Lower lobe of right lung (tissue), 2 donors: Measurements from ENCODE around the gene TMEM129. TPM values are rescaled to one million over a fixed set of nuclear protein-coding genes. Genes with fewer than 3 reads are reported as not detected.

Experiments used
- ATAC-seq, 2 donors: fragments of 200-7000 bp; cut with Tn5 transposase; one replicate each; pipeline ENCODE4 v1.9.1; 2020 to 2022; ENCODE audit warnings: mild to moderate bottlenecking in 2 of 2, moderate library complexity in 2 of 2
- DNase-seq: peaks from one replicate; pipeline ENCODE4 v3.0.0-alpha.2; 2020
- H3K27ac ChIP-seq: fragments of 200-600 bp; one replicate; pipeline ENCODE4 v1.8.0; 2022
- H3K27me3 ChIP-seq: fragments of 200-600 bp; one replicate; pipeline ENCODE4 v1.8.0; 2022; ENCODE audit warnings: low read depth
- H3K36me3 ChIP-seq: fragments of 200-600 bp; one replicate; pipeline ENCODE4 v1.8.0; 2022; ENCODE audit warnings: mild to moderate bottlenecking
- H3K4me1 ChIP-seq: fragments of 200-600 bp; one replicate; pipeline ENCODE4 v1.8.0; 2022
- H3K4me3 ChIP-seq: fragments of 200-600 bp; one replicate; pipeline ENCODE4 v1.8.0; 2022; ENCODE audit warnings: mild to moderate bottlenecking
- H3K9me3 ChIP-seq: fragments of 200-600 bp; one replicate; pipeline ENCODE4 v1.8.0; 2022
- intact Hi-C: fragments of 100-400 bp; cut with DNase I; formaldehyde crosslinking; loops from one replicate; pipeline ENCODE4 v1.11.0; 2022
- total RNA-seq: library from RNA; stranded (reverse); fragmentation: NEBNext Ultra II Directional; extraction: Animal tissue kit (Norgen Biotek cat#: 25700); gene quantifications from one replicate; pipeline ENCODE4 v1.2.1, GENCODE V29; 2021
- TF ChIP-seq, protein P1 (sequence below): fragments of 200-600 bp; IDR thresholded peaks from one replicate; pipeline ENCODE4 v1.8.0; 2022; ENCODE audit warnings: antibody characterized with exemption, mild to moderate bottlenecking
- donor health status: DM: no; HTN: yes; CAD: no; lungs with severe emphysema.

TMEM129 gene
- total RNA-seq, 1 donor from 2014 or later, result 30.9 TPM

DNA sequence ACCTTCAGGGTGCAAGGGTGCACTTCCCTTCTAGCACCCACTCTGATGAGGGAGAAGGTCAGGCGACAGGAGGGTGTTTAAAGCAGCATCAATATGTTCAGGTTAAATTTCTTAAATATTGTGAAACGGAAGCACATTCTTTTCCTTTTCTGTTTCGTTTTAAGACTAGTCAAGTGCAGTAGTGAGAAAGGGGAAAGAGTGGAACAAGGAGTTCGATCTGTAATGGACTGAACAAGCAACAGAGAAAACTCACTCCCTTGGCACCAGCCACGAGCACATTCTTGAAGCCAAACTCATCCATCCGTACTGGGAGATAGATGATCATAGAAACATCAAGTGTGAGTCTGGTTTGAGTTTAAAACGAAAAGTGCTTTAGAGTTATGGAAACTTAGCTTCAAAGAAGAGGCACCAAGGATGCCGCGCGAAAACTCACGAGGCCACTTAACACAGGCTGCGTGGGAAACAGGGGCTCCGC is 37.8 kb downstream of the TMEM129 start:
- DNase-seq, result no peak
- H3K36me3 ChIP-seq, result no peaks in the 10 kb centered on the region
- no peaks in the 10 kb centered on the region for H3K9me3 ChIP-seq
- peak overlapping the region; percentile 73 for H3K4me3 ChIP-seq
- peak in 1 of 2 donors; percentile 19 for ATAC-seq
- TF ChIP-seq, protein P1, sequence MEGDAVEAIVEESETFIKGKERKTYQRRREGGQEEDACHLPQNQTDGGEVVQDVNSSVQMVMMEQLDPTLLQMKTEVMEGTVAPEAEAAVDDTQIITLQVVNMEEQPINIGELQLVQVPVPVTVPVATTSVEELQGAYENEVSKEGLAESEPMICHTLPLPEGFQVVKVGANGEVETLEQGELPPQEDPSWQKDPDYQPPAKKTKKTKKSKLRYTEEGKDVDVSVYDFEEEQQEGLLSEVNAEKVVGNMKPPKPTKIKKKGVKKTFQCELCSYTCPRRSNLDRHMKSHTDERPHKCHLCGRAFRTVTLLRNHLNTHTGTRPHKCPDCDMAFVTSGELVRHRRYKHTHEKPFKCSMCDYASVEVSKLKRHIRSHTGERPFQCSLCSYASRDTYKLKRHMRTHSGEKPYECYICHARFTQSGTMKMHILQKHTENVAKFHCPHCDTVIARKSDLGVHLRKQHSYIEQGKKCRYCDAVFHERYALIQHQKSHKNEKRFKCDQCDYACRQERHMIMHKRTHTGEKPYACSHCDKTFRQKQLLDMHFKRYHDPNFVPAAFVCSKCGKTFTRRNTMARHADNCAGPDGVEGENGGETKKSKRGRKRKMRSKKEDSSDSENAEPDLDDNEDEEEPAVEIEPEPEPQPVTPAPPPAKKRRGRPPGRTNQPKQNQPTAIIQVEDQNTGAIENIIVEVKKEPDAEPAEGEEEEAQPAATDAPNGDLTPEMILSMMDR, result no peak
- intact Hi-C loops, result no loop called here
- H3K4me1 ChIP-seq, result peaks cover 15% of the 10 kb centered on the region
- H3K27me3 ChIP-seq, result no peaks in the 10 kb centered on the region
- peak overlapping the region; percentile 76 for H3K27ac ChIP-seq

GRCh38 chr4:1682860-1683259 is 38.3 kb downstream of the TMEM129 start:
- Histone ChIP-seq H3K9me3 (no peaks in the 10 kb centered on the region), H3K27ac (peak overlapping the region; percentile 76), H3K27me3 (no peaks in the 10 kb centered on the region), H3K36me3 (no peaks in the 10 kb centered on the region), H3K4me1 (peaks cover 15% of the 10 kb centered on the region), H3K4me3 (peak overlapping the region; percentile 73)
- ATAC-seq (no peak), DNase-seq (peak; percentile 25)
- TF ChIP-seq, protein P1, result no peak
- intact Hi-C loops, result no loop called here

DNA sequence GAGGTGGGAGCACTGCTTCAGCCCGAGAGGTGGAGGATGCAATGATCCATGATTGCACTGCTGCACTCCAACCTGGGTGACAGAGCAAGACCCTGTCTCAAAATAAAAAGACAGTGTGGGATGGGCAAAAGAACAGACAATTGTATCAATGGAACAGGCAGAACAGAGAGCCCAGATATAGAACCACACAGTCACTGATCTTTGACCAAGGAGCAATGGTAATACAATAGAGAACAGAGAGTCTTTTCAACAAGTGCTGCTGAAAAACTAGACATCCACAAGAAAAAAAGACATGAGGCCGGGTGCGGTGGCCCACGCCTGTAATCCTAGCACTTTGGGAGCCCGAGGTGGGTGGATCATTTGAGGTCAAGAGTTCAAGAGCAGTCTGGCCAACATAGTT is 42.9 kb downstream of the TMEM129 start:
- no peak overlapping the region for H3K4me3 ChIP-seq
- ATAC-seq, result no peak
- no peak overlapping the region for H3K27ac ChIP-seq
- H3K36me3 ChIP-seq, result no peaks in the 10 kb centered on the region
- intact Hi-C loops, result no loop called here
- peaks cover 3% of the 10 kb centered on the region for H3K4me1 ChIP-seq
- no peaks in the 10 kb centered on the region for H3K27me3 ChIP-seq
- TF ChIP-seq, protein P1, result no peak
- DNase-seq, result no peak
- H3K9me3 ChIP-seq, result no peaks in the 10 kb centered on the region

DNA sequence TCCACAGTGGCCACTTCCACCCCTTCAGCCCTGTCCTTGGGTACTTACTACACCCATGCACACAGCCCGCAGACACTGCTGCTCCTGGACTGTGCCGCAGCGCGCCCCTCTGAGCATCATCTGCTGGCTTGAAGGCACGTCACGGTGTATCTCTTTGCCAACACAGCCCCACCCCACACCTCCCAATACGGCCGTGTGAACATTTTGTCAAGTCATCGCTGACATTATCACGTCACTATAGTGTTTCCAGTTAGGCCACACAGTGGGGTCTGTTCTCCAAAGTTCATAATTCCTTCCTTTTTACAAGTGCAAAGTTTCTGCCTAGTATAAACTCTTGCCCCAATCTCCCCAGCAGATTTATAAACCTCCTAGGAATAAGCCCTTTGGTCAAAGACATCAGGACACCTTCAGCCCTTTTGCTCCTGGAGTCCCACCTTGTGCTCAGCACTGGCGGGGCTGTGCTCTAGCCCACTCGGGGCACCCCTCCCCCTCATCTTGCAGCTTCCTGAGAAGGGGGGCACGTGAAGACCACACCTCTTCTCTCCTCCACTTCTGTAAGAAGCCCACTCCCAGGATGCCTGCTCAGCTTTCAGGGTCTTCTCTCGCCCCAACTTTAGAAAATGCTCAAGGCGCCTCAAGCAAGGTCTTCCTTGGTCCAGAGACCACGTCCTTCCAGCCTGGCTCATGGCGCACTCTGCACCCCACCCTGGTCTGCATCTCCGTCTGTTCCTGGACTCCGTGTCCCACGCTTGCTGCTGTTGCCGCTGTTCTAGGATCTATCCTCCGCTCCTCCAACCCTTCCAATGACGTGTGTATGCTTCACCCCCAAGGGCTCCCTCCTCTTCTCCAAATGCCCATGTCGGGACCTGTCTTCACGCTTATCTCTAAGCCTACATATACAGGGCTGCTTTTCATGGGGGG is 44.3 kb downstream of the TMEM129 start:
- no peak overlapping the region for H3K27ac ChIP-seq
- ATAC-seq (no peak), DNase-seq (no peak)
- TF ChIP-seq, protein P1, result no peak
- H3K36me3 ChIP-seq, result no peaks in the 10 kb centered on the region
- H3K4me3 ChIP-seq, result no peak overlapping the region
- no peaks in the 10 kb centered on the region for H3K4me1 ChIP-seq
- H3K9me3 ChIP-seq, result no peaks in the 10 kb centered on the region
- H3K27me3 ChIP-seq, result no peaks in the 10 kb centered on the region
- intact Hi-C loops, result no loop called here

- Histone ChIP-seq H3K36me3 (no peaks in the 10 kb centered on the region), H3K27me3 (no peaks in the 10 kb centered on the region), H3K27ac (no peak overlapping the region), H3K9me3 (no peaks in the 10 kb centered on the region), H3K4me1 (no peaks in the 10 kb centered on the region), H3K4me3 (no peak overlapping the region)
- DNase-seq, result no peak
- ATAC-seq, result no peak
- TF ChIP-seq, protein P1, result no peak
- intact Hi-C loops, result no loop called here
Observed at GRCh38 chr4:1675802-1676137, 45.4 kb downstream of the TMEM129 start.
